WTC11 (cell line): ENCODE data around the gene ENOX2. TPM values are rescaled to one million over a fixed set of nuclear protein-coding genes. Genes with fewer than 3 reads are reported as not detected.

Source experiments
- ATAC-seq: fragments of 200-7000 bp; cut with Tn5 transposase; 2 replicates; pipeline ENCODE4 v1.10.0; 2021; ENCODE audit warnings: mild to moderate bottlenecking, moderate library complexity
- CTCF ChIA-PET: fragments of 300-600 bp; sonication (Branson Sonifier 250); formaldehyde crosslinking; loops from one replicate; lab custom pipeline; 2021; ENCODE audit warnings: antibody characterized with exemption; lab: Charles Lee
- POLR2A ChIA-PET: fragments of 350-600 bp; sonication (Branson Sonifier 250); formaldehyde crosslinking; loops from one replicate; lab custom pipeline; 2021; ENCODE audit warnings: antibody characterized with exemption; lab: Charles Lee
- DNase-seq: peaks from one replicate; pipeline ENCODE4 v3.0.0; 2021; ENCODE audit warnings: low spot score
- H3K27ac Mint-ChIP-seq: 2 replicates; pipeline ENCODE4 v1.8.0; 2021; ENCODE audit warnings: mixed read lengths
- H3K27me3 Mint-ChIP-seq: 2 replicates; pipeline ENCODE4 v1.8.0; 2021; ENCODE audit warnings: low read depth, mild to moderate bottlenecking, moderate library complexity, mixed read lengths
- H3K36me3 Mint-ChIP-seq: 2 replicates; pipeline ENCODE4 v1.8.0; 2021; ENCODE audit warnings: mixed read lengths
- H3K4me1 Mint-ChIP-seq: 2 replicates; pipeline ENCODE4 v1.8.0; 2022; ENCODE audit warnings: mixed read lengths
- H3K4me3 Mint-ChIP-seq: 2 replicates; pipeline ENCODE4 v1.8.0; 2021; ENCODE audit warnings: mild to moderate bottlenecking, moderate library complexity, mixed read lengths
- H3K9me3 Mint-ChIP-seq: 2 replicates; pipeline ENCODE4 v1.8.0; 2021; ENCODE audit warnings: mixed read lengths
- ARID4B ChIP-seq: sonication (generic); formaldehyde crosslinking; IDR thresholded peaks from 2 replicates; pipeline ENCODE4 v1.8.0; 2023; ENCODE audit warnings: missing genetic modification reagents, mild to moderate bottlenecking, borderline replicate concordance
- ATF3 ChIP-seq: sonication (generic); formaldehyde crosslinking; conservative IDR thresholded peaks from 2 replicates; pipeline ENCODE4 v1.8.1; 2022; ENCODE audit warnings: mild to moderate bottlenecking, missing genetic modification reagents
- CDX4 ChIP-seq: fragments of 250-450 bp; sonication (Bioruptor Pico); IDR thresholded peaks from 2 replicates; pipeline ENCODE4 v1.9.0; 2021; ENCODE audit warnings: moderate library complexity, mild to moderate bottlenecking, inconsistent platforms, borderline replicate concordance
- CTCF ChIP-seq: fragments of 200-600 bp; IDR thresholded peaks from 2 replicates; pipeline ENCODE4 v1.8.0; 2022; ENCODE audit warnings: antibody characterized with exemption
- E2F4 ChIP-seq: sonication (generic); formaldehyde crosslinking; IDR thresholded peaks from 2 replicates; pipeline ENCODE4 v1.8.1; 2022; ENCODE audit warnings: low read depth, mild to moderate bottlenecking, moderate library complexity, missing genetic modification reagents, borderline replicate concordance
- ELF4 ChIP-seq: sonication (generic); formaldehyde crosslinking; IDR thresholded peaks from 2 replicates; pipeline ENCODE4 v1.8.1; 2022; ENCODE audit warnings: low read depth, mild to moderate bottlenecking, moderate library complexity, missing genetic modification reagents
- ETV6 ChIP-seq: sonication (generic); formaldehyde crosslinking; IDR thresholded peaks from 2 replicates; pipeline ENCODE4 v1.8.1; 2022; ENCODE audit warnings: mild to moderate bottlenecking, missing genetic modification reagents
- GRHL2 ChIP-seq: fragments of 250-450 bp; sonication (Bioruptor Pico); IDR thresholded peaks from 2 replicates; pipeline ENCODE4 v1.8.0; 2022; ENCODE audit warnings: mild to moderate bottlenecking, moderate library complexity; ENCODE audit not compliant: insufficient replicate concordance, severe bottlenecking
- IRF2 ChIP-seq: sonication (generic); formaldehyde crosslinking; IDR thresholded peaks from 2 replicates; pipeline ENCODE4 v1.8.0; 2022; ENCODE audit warnings: low read depth, missing genetic modification reagents, borderline replicate concordance
- JAZF1 ChIP-seq: fragments of 250-450 bp; sonication (Bioruptor Pico); IDR thresholded peaks from 2 replicates; pipeline ENCODE4 v1.9.0; 2021; ENCODE audit warnings: moderate library complexity, mild to moderate bottlenecking, inconsistent platforms
- MAX ChIP-seq: sonication (generic); formaldehyde crosslinking; IDR thresholded peaks from 2 replicates; pipeline ENCODE4 v1.8.0; 2022; ENCODE audit warnings: mild to moderate bottlenecking, missing genetic modification reagents
- MLX ChIP-seq: sonication (generic); formaldehyde crosslinking; IDR thresholded peaks from 2 replicates; pipeline ENCODE4 v1.8.1; 2023; ENCODE audit warnings: mild to moderate bottlenecking, missing genetic modification reagents, moderate library complexity
- NFYB ChIP-seq: sonication (generic); formaldehyde crosslinking; conservative IDR thresholded peaks from 2 replicates; pipeline ENCODE4 v1.8.0; 2022; ENCODE audit warnings: low read depth, missing genetic modification reagents
- NR1H2 ChIP-seq: sonication (generic); formaldehyde crosslinking; IDR thresholded peaks from 2 replicates; pipeline ENCODE4 v1.9.0; 2021; ENCODE audit warnings: mild to moderate bottlenecking, moderate library complexity, missing genetic modification reagents
- NR2C2 ChIP-seq: sonication (generic); formaldehyde crosslinking; IDR thresholded peaks from 2 replicates; pipeline ENCODE4 v1.8.0; 2022; ENCODE audit warnings: mild to moderate bottlenecking, missing genetic modification reagents
- RELA ChIP-seq: sonication (generic); formaldehyde crosslinking; IDR thresholded peaks from 2 replicates; pipeline ENCODE4 v1.8.1; 2022; ENCODE audit warnings: missing genetic modification reagents, mild to moderate bottlenecking, borderline replicate concordance
- SP1 ChIP-seq: sonication (generic); formaldehyde crosslinking; conservative IDR thresholded peaks from 2 replicates; pipeline ENCODE4 v1.8.1; 2022; ENCODE audit warnings: missing genetic modification reagents
- TCF7 ChIP-seq: sonication (generic); formaldehyde crosslinking; IDR thresholded peaks from 2 replicates; pipeline ENCODE4 v1.8.0; 2022; ENCODE audit warnings: mild to moderate bottlenecking, low read depth, missing genetic modification reagents, moderate library complexity
- TP53 ChIP-seq: sonication (generic); formaldehyde crosslinking; IDR thresholded peaks from 2 replicates; pipeline ENCODE4 v1.8.1; 2023; ENCODE audit warnings: mild to moderate bottlenecking, missing genetic modification reagents
- USF2 ChIP-seq: sonication (generic); formaldehyde crosslinking; IDR thresholded peaks from 2 replicates; pipeline ENCODE4 v1.8.1; 2023; ENCODE audit warnings: mild to moderate bottlenecking, missing genetic modification reagents, moderate library complexity
- ZNF219 ChIP-seq: sonication (generic); formaldehyde crosslinking; IDR thresholded peaks from 2 replicates; pipeline ENCODE4 v1.8.0; 2023; ENCODE audit warnings: missing genetic modification reagents, mild to moderate bottlenecking, borderline replicate concordance
- ZNF263 ChIP-seq: sonication (generic); formaldehyde crosslinking; IDR thresholded peaks from 2 replicates; pipeline ENCODE4 v1.8.1; 2022; ENCODE audit warnings: low read depth, mild to moderate bottlenecking, moderate library complexity, missing genetic modification reagents
- ZNF317 ChIP-seq: sonication (generic); formaldehyde crosslinking; IDR thresholded peaks from 2 replicates; pipeline ENCODE4 v1.8.1; 2023; ENCODE audit warnings: low read depth, mild to moderate bottlenecking, moderate library complexity, missing genetic modification reagents, borderline replicate concordance
- total RNA-seq: library from RNA; stranded (reverse); gene quantifications from 3 replicates; pipeline ENCODE4 v1.2.3, GENCODE V29; 2021

The ENOX2 gene
- total RNA-seq, 1 experiment from 2014 or later, result 13.8 TPM

- TF ChIP-seq ZNF317 (no peak), ATF3 (CRISPR knock-in tag) (no peak), E2F4 (CRISPR knock-in tag) (no peak), ARID4B (no peak), CDX4 (CRISPR knock-in tag) (no peak), JAZF1 (no peak), MLX (CRISPR knock-in tag) (no peak), RELA (no peak), TCF7 (CRISPR knock-in tag) (no peak)
Measured at GRCh38 chrX:130896802-130897501, 6.1 kb downstream of the ENOX2 start (continued).

GRCh38 chrX:130896026-130896425 lies 7.0 kb downstream of the ENOX2 start:
- ATAC-seq (no peak), DNase-seq (no peak)
- H3K4me3 Mint-ChIP-seq, result no peak overlapping the region
- CTCF ChIA-PET, result no interaction called here
- no peak for TF ChIP-seq ELF4
- no peak for TF ChIP-seq NFYB
- no peak for TF ChIP-seq IRF2 (CRISPR knock-in tag)
- no peak for TF ChIP-seq SP1 (CRISPR knock-in tag)
- TF ChIP-seq NR1H2 (CRISPR knock-in tag), result no peak
- TF ChIP-seq MAX (CRISPR knock-in tag), result no peak
- TF ChIP-seq CTCF, result no peak
- TF ChIP-seq ETV6, result no peak
- TF ChIP-seq USF2 (CRISPR knock-in tag), result no peak
- TF ChIP-seq NR2C2 (CRISPR knock-in tag), result no peak
- no peak for TF ChIP-seq ZNF263
- no peak for TF ChIP-seq TP53 (CRISPR knock-in tag)
- TF ChIP-seq GRHL2 (CRISPR knock-in tag), result no peak
- TF ChIP-seq E2F4 (CRISPR knock-in tag), result no peak
- TF ChIP-seq ZNF219 (CRISPR knock-in tag), result no peak
- H3K27ac Mint-ChIP-seq, result no peak overlapping the region
- POLR2A ChIA-PET, result no interaction called here
- H3K36me3 Mint-ChIP-seq, result no peaks in the 10 kb centered on the region
- no peaks in the 10 kb centered on the region for H3K27me3 Mint-ChIP-seq
- no peaks in the 10 kb centered on the region for H3K9me3 Mint-ChIP-seq
- H3K4me1 Mint-ChIP-seq, result no peaks in the 10 kb centered on the region
